Upper lobe of left lung (tissue), 4 donors: ENCODE data around the gene ADCY4.

ENCODE experiments used
- EP300 ChIP-seq, 4 donors: sonication (generic); formaldehyde crosslinking; IDR thresholded peaks; one replicate each; pipeline ENCODE4 v1.5.1; 2017; ENCODE audit warnings: antibody characterized with exemption in 4 of 4, control low read depth in 2 of 4
- POLR2A ChIP-seq, 4 donors: fragments of 450-650 bp; IDR thresholded peaks; one replicate each; pipeline ENCODE4 v1.5.1; 2016 to 2017; ENCODE audit warnings: antibody characterized with exemption in 4 of 4, mild to moderate bottlenecking in 2 of 4
- POLR2AphosphoS5 ChIP-seq, 2 donors: sonication (generic); formaldehyde crosslinking; IDR thresholded peaks; one replicate each; pipeline ENCODE4 v1.5.1; 2017; ENCODE audit warnings: antibody characterized with exemption in 2 of 2
- TF ChIP-seq, protein P1 (sequence below), 6 experiments: fragments of 450-650 bp in 4 of 6; fragments of 200-600 bp in 2 of 6; sonication (generic) in 2 of 6; IDR thresholded peaks; one replicate each; pipeline ENCODE4 v1.5.1; 2016 to 2019; ENCODE audit warnings: antibody characterized with exemption in 6 of 6

DNA sequence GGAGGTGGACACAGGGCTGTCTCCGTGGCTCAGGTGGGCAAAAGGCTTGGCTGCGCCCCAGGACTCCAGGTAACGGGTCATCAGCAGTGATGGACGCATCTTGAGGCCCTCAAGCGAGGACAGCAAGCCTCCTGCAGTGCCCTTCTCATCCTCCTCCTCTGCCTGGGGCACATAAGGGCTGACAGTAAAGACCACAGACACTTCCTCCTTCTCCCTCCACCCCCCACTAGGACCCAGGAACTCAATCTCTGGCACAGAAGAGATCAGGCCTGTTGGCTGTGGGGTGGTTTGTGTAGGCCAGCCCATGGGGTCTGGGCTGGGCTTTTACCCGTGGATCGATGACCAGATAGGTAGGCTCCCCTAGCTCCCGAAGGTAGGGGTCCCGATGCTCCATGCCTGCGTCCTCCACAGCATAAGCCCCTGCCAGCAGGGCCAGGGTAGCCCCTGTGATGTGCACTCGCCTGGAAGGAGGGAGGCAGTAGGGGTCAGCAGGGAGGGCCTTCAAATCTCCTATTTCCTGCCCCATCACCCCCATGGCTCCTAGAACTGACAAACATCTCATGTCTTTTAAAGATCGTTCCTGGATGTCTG, 5.7 kb downstream of the ADCY4 start:
- TF ChIP-seq, protein P1, sequence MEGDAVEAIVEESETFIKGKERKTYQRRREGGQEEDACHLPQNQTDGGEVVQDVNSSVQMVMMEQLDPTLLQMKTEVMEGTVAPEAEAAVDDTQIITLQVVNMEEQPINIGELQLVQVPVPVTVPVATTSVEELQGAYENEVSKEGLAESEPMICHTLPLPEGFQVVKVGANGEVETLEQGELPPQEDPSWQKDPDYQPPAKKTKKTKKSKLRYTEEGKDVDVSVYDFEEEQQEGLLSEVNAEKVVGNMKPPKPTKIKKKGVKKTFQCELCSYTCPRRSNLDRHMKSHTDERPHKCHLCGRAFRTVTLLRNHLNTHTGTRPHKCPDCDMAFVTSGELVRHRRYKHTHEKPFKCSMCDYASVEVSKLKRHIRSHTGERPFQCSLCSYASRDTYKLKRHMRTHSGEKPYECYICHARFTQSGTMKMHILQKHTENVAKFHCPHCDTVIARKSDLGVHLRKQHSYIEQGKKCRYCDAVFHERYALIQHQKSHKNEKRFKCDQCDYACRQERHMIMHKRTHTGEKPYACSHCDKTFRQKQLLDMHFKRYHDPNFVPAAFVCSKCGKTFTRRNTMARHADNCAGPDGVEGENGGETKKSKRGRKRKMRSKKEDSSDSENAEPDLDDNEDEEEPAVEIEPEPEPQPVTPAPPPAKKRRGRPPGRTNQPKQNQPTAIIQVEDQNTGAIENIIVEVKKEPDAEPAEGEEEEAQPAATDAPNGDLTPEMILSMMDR (IDR thresholded peaks at IDR 0.05), result no peak
- TF ChIP-seq POLR2A (IDR thresholded peaks at IDR 0.05), result no peak
- TF ChIP-seq EP300 (IDR thresholded peaks at IDR 0.05), result no peak
- no peak for TF ChIP-seq POLR2AphosphoS5 (IDR thresholded peaks at IDR 0.05)
